Neutrophil (primary cell): ENCODE data around the gene SUGP2.
"Not testable (repeated sequence)": the region's sequence is repeated elsewhere in the genome, so short reads cannot be mapped to it uniquely, and the experiment has no call there.

Experiments used
- H3K27ac ChIP-seq: fragments of 200-600 bp; sonication (generic); 2 replicates; pipeline ENCODE4 v1.5.1; 2016; ENCODE audit warnings: mild to moderate bottlenecking, moderate library complexity
- H3K27me3 ChIP-seq: fragments of 200-600 bp; sonication (generic); 2 replicates; pipeline ENCODE4 v1.6.0; 2016; ENCODE audit warnings: mild to moderate bottlenecking
- H3K36me3 ChIP-seq: fragments of 200-600 bp; sonication (generic); 2 replicates; pipeline ENCODE4 v1.5.1; 2017
- H3K4me1 ChIP-seq, 2 experiments: fragments of 200-600 bp in 1 of 2; sonication (generic) in 1 of 2; 1 replicate in 1 of 2; 2 replicates in 1 of 2; pipeline versions ENCODE4 v1.5.1 to v1.6.1; 2013 to 2016; ENCODE audit warnings: low read depth in 1 of 2, low read length in 1 of 2, mild to moderate bottlenecking in 1 of 2, moderate library complexity in 1 of 2; ENCODE audit not compliant: control insufficient read depth in 1 of 2, insufficient read depth in 1 of 2
- H3K4me3 ChIP-seq, 2 experiments: fragments of 200-600 bp in 1 of 2; sonication (generic) in 1 of 2; 1 replicate in 1 of 2; 2 replicates in 1 of 2; pipeline ENCODE4 v1.5.1; 2013 to 2016; ENCODE audit warnings: low read depth in 1 of 2, low read length in 1 of 2, mild to moderate bottlenecking in 1 of 2, moderate library complexity in 1 of 2
- H3K9me3 ChIP-seq: fragments of 200-600 bp; sonication (generic); 2 replicates; pipeline ENCODE4 v1.5.1; 2016
- CTCF ChIP-seq: fragments of 200-600 bp; sonication (generic); IDR thresholded peaks from 2 replicates; pipeline ENCODE4 v1.5.1; 2016; ENCODE audit warnings: antibody characterized with exemption

The SUGP2 gene

GRCh38 chr19:18960370-18960769, 72.9 kb downstream of the SUGP2 start:
- Histone ChIP-seq H3K27me3 (no peaks in the 10 kb centered on the region), H3K36me3 (no peaks in the 10 kb centered on the region), H3K9me3 (no peaks in the 10 kb centered on the region), H3K4me3 (no peak overlapping the region), H3K27ac (no peak overlapping the region), H3K4me1 (peaks cover 0 to 11% of the 10 kb centered on the region in 2 experiments)
- no peak for TF ChIP-seq CTCF

- Histone ChIP-seq H3K27me3 (no peaks in the 10 kb centered on the region), H3K27ac (no peak overlapping the region), H3K4me3 (no peak overlapping the region), H3K36me3 (no peaks in the 10 kb centered on the region), H3K9me3 (no peaks in the 10 kb centered on the region), H3K4me1 (no peaks in the 10 kb centered on the region)
- TF ChIP-seq CTCF = no peak
Observed at GRCh38 chr19:18955042-18955441, 78.3 kb downstream of the SUGP2 start.

- Histone ChIP-seq H3K9me3 (no peaks in the 10 kb centered on the region), H3K36me3 (no peaks in the 10 kb centered on the region), H3K4me1 (no peaks in the 10 kb centered on the region), H3K27me3 (no peaks in the 10 kb centered on the region), H3K27ac (no peak overlapping the region), H3K4me3 (no peak overlapping the region)
- TF ChIP-seq CTCF = no peak
Observed at GRCh38 chr19:18954094-18954493, 79.2 kb downstream of the SUGP2 start.

GRCh38 chr19:18952364-18953003, 80.8 kb downstream of the SUGP2 start:
- not testable (repeated sequence) for H3K9me3 ChIP-seq, H3K36me3 ChIP-seq, H3K27ac ChIP-seq, H3K4me3 ChIP-seq, H3K27me3 ChIP-seq, H3K4me1 ChIP-seq

GRCh38 chr19:18951721-18952281, 81.5 kb downstream of the SUGP2 start:
- no peak for TF ChIP-seq CTCF
- no peak overlapping the region for H3K27ac ChIP-seq
- H3K4me1 ChIP-seq = no peaks in the 10 kb centered on the region
- H3K4me3 ChIP-seq = no peak overlapping the region
- H3K36me3 ChIP-seq = no peaks in the 10 kb centered on the region
- no peaks in the 10 kb centered on the region for H3K9me3 ChIP-seq
- H3K27me3 ChIP-seq = no peaks in the 10 kb centered on the region

GRCh38 chr19:18949858-18950257, 83.5 kb downstream of the SUGP2 start:
- Histone ChIP-seq H3K9me3 (no peaks in the 10 kb centered on the region), H3K4me1 (peaks cover 6 to 8% of the 10 kb centered on the region in 2 experiments), H3K36me3 (no peaks in the 10 kb centered on the region)

More at GRCh38 chr19:18949858-18950257, 83.5 kb downstream of the SUGP2 start:
- no peak for TF ChIP-seq CTCF
- H3K27ac ChIP-seq = no peak overlapping the region
- no peak overlapping the region for H3K4me3 ChIP-seq
- H3K27me3 ChIP-seq = no peaks in the 10 kb centered on the region
